ENCODE measurements around the gene GLO1. TPM values are rescaled to one million over a fixed set of nuclear protein-coding genes. Genes with fewer than 3 reads are reported as not detected.
A peak's percentile ranks its signal among the peaks of the same experiment; 100 is the strongest.

Gene GLO1
- total RNA-seq, 2 donors from 2014 or later = 22.7 to 42.3 TPM

GRCh38 chr6:38671885-38672467, 31.0 kb downstream of the GLO1 start:
- TF ChIP-seq, protein P1, sequence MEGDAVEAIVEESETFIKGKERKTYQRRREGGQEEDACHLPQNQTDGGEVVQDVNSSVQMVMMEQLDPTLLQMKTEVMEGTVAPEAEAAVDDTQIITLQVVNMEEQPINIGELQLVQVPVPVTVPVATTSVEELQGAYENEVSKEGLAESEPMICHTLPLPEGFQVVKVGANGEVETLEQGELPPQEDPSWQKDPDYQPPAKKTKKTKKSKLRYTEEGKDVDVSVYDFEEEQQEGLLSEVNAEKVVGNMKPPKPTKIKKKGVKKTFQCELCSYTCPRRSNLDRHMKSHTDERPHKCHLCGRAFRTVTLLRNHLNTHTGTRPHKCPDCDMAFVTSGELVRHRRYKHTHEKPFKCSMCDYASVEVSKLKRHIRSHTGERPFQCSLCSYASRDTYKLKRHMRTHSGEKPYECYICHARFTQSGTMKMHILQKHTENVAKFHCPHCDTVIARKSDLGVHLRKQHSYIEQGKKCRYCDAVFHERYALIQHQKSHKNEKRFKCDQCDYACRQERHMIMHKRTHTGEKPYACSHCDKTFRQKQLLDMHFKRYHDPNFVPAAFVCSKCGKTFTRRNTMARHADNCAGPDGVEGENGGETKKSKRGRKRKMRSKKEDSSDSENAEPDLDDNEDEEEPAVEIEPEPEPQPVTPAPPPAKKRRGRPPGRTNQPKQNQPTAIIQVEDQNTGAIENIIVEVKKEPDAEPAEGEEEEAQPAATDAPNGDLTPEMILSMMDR (IDR thresholded peaks at IDR 0.05) = peak; percentile 26 to 62 (median 54)
- TF ChIP-seq POLR2A (IDR thresholded peaks at IDR 0.05) = no peak
- intact Hi-C loops (cut with DNase I) = no loop called here
- ATAC-seq (peak; percentile 60), DNase-seq (peak in 2 of 4 donors; percentile 15 to 34)
- no peaks in the 10 kb centered on the region for H3K36me3 ChIP-seq (replicated peaks in 1 of 2; ENCODE audit: insufficient read depth in 1 of 2, low read depth in 2 of 2)
- H3K27me3 ChIP-seq = no peaks in the 10 kb centered on the region
- no peaks in the 10 kb centered on the region for H3K9me3 ChIP-seq
- H3K27ac ChIP-seq = no peak overlapping the region
- 9 to 11% methylated on average over 2 of the region's 2 CpGs for WGBS, 2 donors
- H3K4me3 ChIP-seq = no peak overlapping the region
- peaks cover 9% of the 10 kb centered on the region for H3K4me1 ChIP-seq

DNA sequence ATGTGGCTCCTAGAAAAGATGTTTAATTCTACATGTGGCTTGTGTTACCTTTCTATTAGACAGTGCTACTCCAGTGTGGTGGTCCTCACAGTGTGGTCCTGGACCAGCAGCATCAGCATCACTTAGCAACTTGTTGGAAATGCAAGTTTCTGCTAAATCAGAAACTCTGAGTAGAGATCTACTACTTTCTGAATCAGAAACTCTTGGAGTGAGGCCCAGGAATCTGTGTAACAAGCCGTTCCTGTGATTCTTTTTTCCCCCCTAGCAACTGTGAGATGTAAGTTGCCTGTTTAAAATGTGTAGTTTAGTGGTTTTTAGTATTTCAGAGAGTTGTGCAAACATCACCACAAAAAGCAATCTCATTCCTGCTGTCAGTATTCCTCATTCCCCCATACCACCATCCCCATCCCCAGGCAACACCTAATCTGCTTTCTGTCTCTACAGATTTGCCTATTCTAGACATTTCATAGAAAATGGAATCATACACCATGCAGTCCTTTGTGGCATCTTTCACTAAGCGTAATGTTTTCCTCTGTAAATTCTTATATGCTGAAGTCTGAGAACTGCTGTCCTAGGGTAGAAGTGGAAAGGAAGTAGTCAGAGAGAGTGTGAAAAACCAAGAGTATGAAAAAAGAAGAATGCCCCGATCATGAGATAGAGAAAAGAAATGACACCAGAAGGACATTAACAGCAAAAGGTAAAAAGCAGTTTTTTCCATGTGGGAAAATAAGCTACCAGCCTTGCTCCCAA, 44.4 kb downstream of the GLO1 start:
- WGBS, 2 donors = 93 to 95% methylated on average over 3 of the region's 3 CpGs
- H3K27ac ChIP-seq = no peak overlapping the region
- TF ChIP-seq, protein P1 (IDR thresholded peaks at IDR 0.05) = no peak
- no peak for TF ChIP-seq POLR2A (IDR thresholded peaks at IDR 0.05)
- no peaks in the 10 kb centered on the region for H3K4me1 ChIP-seq
- ATAC-seq = no peak
- intact Hi-C loops (cut with DNase I) = no loop called here
- no peak overlapping the region for H3K4me3 ChIP-seq
- H3K27me3 ChIP-seq = no peaks in the 10 kb centered on the region
- no peaks in the 10 kb centered on the region for H3K36me3 ChIP-seq (replicated peaks in 1 of 2; ENCODE audit: insufficient read depth in 1 of 2, low read depth in 2 of 2)
- no peak for DNase-seq
- no peaks in the 10 kb centered on the region for H3K9me3 ChIP-seq

DNA sequence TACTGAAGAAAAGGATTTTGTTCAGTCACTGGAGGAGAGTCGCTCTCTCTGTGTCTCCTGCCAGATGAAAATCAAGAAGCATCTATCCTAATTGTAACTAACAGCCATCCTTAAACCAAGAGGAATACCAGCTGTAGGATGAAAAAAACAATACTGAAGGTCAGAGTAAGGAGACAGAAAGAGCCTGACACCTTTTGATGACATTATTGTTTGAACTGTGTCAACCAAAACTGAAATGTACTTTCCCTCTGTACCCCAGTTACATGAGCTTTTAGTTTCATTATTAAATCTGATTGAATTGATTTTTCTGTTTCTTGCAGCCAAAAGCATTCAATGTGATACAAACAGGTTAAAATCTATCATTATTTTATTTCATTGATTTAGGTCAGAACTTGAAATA, 46.0 kb downstream of the GLO1 start:
- WGBS, 2 donors = 93 to 100% methylated on average over 1 of the region's 1 CpG
- ATAC-seq (no peak), DNase-seq (no peak)
- Histone ChIP-seq H3K4me1 (no peaks in the 10 kb centered on the region), H3K9me3 (no peaks in the 10 kb centered on the region), H3K4me3 (no peak overlapping the region), H3K27ac (no peak overlapping the region), H3K36me3 (replicated peaks in 1 of 2; ENCODE audit: insufficient read depth in 1 of 2, low read depth in 2 of 2) (no peaks in the 10 kb centered on the region), H3K27me3 (no peaks in the 10 kb centered on the region)
- intact Hi-C loops (cut with DNase I) = no loop called here
- no peak for TF ChIP-seq POLR2A (IDR thresholded peaks at IDR 0.05)
- TF ChIP-seq, protein P1 (IDR thresholded peaks at IDR 0.05) = no peak

DNA sequence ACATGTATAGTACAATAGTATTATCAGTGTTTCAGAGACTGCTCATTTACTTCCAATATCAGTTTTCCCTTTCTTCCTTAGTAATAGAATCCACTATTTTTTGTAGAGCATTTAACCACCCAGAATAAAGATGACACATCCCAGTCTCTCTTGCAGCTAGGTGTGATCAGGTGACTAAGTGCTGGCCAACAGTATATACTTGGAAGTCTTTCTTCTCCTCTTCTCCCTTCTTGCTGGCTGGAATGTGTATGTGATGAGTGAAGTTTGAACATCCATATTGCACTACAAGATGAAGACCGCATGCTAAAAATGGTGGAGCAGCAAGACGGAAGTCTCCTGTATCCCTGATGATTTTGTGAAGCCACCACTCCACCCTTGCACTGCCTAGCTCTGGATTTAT, 48.7 kb downstream of the GLO1 start:
- no peak overlapping the region for H3K4me3 ChIP-seq
- intact Hi-C loops (cut with DNase I) = no loop called here
- no peak for ATAC-seq
- no peak overlapping the region for H3K27ac ChIP-seq
- H3K36me3 ChIP-seq (replicated peaks in 1 of 2; ENCODE audit: insufficient read depth in 1 of 2, low read depth in 2 of 2) = no peaks in the 10 kb centered on the region
- DNase-seq = no peak
- WGBS, 2 donors = 91 to 97% methylated on average over 2 of the region's 2 CpGs
- H3K27me3 ChIP-seq = no peaks in the 10 kb centered on the region
- TF ChIP-seq POLR2A (IDR thresholded peaks at IDR 0.05) = no peak
- TF ChIP-seq, protein P1 (IDR thresholded peaks at IDR 0.05) = no peak
- H3K9me3 ChIP-seq = no peaks in the 10 kb centered on the region
- H3K4me1 ChIP-seq = no peaks in the 10 kb centered on the region

All from body of pancreas (tissue), 4 donors.